22Rv1 (cell line): ENCODE measurements around the gene SLCO3A1.

Experiments
- ZFX ChIP-seq: fragments of 450-650 bp; IDR thresholded peaks from 2 replicates; pipeline ENCODE4 v1.6.1; 2017; ENCODE audit warnings: antibody characterized with exemption, borderline replicate concordance
- TF ChIP-seq, protein P1 (sequence below): fragments of 450-650 bp; IDR thresholded peaks from 2 replicates; pipeline ENCODE4 v1.5.1; 2017; ENCODE audit warnings: mild to moderate bottlenecking

DNA sequence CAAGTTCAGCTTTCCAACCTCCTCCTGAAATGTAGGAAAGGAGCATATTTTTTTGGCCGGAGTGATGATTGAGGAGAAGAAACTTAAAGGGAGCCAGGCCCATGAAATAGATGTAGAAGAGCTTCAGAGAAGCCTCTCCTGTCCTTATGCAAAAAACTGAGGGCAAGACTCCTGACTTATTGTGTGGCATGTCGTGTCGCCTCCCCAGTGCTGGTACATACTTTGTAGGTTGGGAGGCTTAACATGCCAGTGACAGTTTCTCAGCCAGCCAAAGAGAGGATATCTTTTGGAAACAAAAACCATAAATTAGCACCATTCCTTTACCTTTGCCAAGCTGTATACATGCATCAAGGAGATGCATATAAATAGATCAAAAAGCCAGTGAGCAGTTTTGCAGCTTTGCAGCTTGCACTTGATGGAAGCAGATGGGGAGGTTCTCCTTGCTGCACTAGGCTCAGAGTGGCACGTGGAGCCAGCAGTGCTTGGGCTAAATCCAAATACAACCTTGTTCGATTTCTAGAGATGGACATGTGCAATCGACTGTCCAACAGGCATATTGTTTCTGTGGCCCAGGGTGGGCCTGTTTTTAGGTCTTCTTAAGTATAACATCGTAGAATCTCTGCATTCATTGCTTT, 10.2 kb downstream of the SLCO3A1 start:
- TF ChIP-seq ZFX: no peak
- TF ChIP-seq, protein P1, sequence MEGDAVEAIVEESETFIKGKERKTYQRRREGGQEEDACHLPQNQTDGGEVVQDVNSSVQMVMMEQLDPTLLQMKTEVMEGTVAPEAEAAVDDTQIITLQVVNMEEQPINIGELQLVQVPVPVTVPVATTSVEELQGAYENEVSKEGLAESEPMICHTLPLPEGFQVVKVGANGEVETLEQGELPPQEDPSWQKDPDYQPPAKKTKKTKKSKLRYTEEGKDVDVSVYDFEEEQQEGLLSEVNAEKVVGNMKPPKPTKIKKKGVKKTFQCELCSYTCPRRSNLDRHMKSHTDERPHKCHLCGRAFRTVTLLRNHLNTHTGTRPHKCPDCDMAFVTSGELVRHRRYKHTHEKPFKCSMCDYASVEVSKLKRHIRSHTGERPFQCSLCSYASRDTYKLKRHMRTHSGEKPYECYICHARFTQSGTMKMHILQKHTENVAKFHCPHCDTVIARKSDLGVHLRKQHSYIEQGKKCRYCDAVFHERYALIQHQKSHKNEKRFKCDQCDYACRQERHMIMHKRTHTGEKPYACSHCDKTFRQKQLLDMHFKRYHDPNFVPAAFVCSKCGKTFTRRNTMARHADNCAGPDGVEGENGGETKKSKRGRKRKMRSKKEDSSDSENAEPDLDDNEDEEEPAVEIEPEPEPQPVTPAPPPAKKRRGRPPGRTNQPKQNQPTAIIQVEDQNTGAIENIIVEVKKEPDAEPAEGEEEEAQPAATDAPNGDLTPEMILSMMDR: no peak
